HL-60 (cell line): Measurements from ENCODE around the gene MTHFD2L.

ENCODE experiments used
- DNase-seq, 2 experiments: peaks; one replicate each; pipeline ENCODE4 v3.0.0-alpha.2; 2010 to 2020; ENCODE audit warnings: low read depth in 1 of 2, low spot score in 1 of 2
- H3K27ac ChIP-seq: fragments of 250-450 bp; sonication (Bioruptor Pico); replicated peaks from 2 replicates; pipeline ENCODE4 v1.5.1; 2020; ENCODE audit warnings: mild to moderate bottlenecking, moderate library complexity
- H3K27me3 ChIP-seq: fragments of 250-450 bp; sonication (Bioruptor Pico); 2 replicates; pipeline ENCODE4 v1.5.1; 2021; ENCODE audit warnings: mild to moderate bottlenecking, moderate library complexity; ENCODE audit not compliant: insufficient read depth, poor library complexity, severe bottlenecking
- H3K4me3 ChIP-seq: replicated peaks from 2 replicates; pipeline ENCODE4 v1.5.1; 2011; ENCODE audit warnings: mild to moderate bottlenecking, control low read depth, low read length; ENCODE audit not compliant: insufficient read depth
- GABPA ChIP-seq: IDR thresholded peaks from 2 replicates; pipeline ENCODE4 v1.6.1; 2012; ENCODE audit warnings: low read depth
- POLR2AphosphoS5 ChIP-seq: IDR thresholded peaks from 2 replicates; pipeline ENCODE4 v1.6.1; 2012; ENCODE audit warnings: low read depth
- SPI1 ChIP-seq: IDR thresholded peaks from 2 replicates; pipeline ENCODE4 v1.6.1; 2012; ENCODE audit warnings: low read depth, mild to moderate bottlenecking, borderline replicate concordance
- TF ChIP-seq, protein P1 (sequence below): IDR thresholded peaks from one replicate; pipeline ENCODE4 v1.5.1; 2011; ENCODE audit warnings: low read length, control low read depth, inconsistent platforms; ENCODE audit not compliant: insufficient read depth
- TF ChIP-seq, protein P2 (sequence below): IDR thresholded peaks from 2 replicates; pipeline ENCODE4 v1.6.1; 2012; ENCODE audit warnings: low read depth; ENCODE audit not compliant: insufficient replicate concordance

The MTHFD2L gene

DNA sequence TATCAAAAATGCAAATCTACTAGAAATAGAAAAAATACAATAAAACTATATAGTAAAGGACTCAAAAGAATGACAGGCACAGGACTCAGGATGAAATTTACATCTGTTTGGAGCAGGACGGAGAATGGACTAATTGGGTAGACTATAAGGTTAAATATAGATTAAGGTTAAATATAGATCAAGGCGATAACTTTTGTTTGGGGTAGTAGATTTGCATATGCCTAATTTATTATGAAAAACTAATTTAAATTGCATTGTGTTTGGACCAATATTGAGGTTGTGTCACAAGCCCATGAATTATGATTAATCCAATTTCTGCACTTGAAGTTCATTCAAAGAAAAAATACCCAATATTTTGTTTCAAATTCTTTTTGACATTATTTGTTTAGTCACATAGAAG lies 31.0 kb downstream of the MTHFD2L start:
- H3K27me3 ChIP-seq: no peaks in the 10 kb centered on the region
- no peak overlapping the region for H3K27ac ChIP-seq
- H3K4me3 ChIP-seq: no peak overlapping the region
- TF ChIP-seq SPI1: no peak
- no peak for DNase-seq

DNA sequence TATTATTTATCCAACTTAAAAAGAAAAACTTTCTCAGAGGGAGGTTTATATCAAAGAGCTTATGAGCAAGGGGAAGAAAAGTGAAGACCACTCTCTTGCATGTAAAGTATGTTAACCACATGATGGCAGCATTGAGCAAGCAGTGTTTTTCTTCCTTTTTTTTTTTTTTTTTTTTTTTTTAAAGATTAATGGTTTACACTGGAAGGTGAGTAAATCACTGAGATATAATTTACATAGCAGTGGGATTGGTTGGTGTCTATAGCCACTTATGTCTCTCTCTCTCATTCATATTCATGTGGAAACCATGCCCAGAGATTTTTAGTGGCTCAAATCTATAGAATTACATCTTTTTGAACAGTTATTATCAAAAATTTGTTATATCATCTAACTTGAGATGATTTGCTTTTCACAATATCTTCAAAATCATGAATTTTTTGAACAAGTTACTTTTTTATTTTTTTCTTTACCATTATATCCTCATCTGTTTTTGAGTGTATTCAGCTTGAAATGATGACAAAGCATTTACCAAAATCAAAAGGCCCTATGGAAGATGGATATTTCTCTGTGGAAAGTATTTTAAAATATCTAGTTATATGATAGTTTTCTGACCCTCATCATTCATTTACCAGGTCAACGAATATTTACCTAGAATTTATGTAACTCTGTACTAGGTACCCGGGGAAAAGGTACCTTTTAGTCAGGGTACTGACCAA lies 31.6 kb downstream of the MTHFD2L start:
- Histone ChIP-seq H3K27me3 (no peaks in the 10 kb centered on the region), H3K27ac (no peak overlapping the region), H3K4me3 (no peak overlapping the region)
- TF ChIP-seq, protein P1, sequence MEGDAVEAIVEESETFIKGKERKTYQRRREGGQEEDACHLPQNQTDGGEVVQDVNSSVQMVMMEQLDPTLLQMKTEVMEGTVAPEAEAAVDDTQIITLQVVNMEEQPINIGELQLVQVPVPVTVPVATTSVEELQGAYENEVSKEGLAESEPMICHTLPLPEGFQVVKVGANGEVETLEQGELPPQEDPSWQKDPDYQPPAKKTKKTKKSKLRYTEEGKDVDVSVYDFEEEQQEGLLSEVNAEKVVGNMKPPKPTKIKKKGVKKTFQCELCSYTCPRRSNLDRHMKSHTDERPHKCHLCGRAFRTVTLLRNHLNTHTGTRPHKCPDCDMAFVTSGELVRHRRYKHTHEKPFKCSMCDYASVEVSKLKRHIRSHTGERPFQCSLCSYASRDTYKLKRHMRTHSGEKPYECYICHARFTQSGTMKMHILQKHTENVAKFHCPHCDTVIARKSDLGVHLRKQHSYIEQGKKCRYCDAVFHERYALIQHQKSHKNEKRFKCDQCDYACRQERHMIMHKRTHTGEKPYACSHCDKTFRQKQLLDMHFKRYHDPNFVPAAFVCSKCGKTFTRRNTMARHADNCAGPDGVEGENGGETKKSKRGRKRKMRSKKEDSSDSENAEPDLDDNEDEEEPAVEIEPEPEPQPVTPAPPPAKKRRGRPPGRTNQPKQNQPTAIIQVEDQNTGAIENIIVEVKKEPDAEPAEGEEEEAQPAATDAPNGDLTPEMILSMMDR: peak; percentile 38
- TF ChIP-seq POLR2AphosphoS5 (no peak), SPI1 (no peak), GABPA (no peak)
- peak in 1 of 2 experiments; percentile 15 for DNase-seq

DNA sequence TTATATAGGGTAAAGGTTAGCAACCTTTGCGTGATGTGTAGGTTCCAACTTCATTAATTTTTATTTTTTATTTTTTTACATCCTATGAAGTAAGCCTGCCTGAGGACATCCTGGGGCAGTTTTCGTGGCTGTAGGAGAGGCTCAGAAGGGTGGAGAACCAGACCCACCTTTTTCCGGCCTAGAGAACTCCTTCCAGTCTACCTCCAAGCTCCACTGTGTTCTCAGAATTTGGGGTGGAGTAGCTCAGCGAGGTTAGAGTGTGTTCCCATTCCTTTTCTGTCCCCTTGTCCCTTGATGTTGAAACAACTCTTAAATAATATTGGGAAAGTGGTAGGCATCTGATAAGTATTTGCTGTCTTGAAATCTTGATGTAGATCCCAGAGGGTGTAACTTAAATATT lies 32.4 kb downstream of the MTHFD2L start:
- no peak for TF ChIP-seq GABPA
- TF ChIP-seq SPI1: no peak
- TF ChIP-seq, protein P1: no peak
- no peak for TF ChIP-seq POLR2AphosphoS5
- TF ChIP-seq, protein P2, sequence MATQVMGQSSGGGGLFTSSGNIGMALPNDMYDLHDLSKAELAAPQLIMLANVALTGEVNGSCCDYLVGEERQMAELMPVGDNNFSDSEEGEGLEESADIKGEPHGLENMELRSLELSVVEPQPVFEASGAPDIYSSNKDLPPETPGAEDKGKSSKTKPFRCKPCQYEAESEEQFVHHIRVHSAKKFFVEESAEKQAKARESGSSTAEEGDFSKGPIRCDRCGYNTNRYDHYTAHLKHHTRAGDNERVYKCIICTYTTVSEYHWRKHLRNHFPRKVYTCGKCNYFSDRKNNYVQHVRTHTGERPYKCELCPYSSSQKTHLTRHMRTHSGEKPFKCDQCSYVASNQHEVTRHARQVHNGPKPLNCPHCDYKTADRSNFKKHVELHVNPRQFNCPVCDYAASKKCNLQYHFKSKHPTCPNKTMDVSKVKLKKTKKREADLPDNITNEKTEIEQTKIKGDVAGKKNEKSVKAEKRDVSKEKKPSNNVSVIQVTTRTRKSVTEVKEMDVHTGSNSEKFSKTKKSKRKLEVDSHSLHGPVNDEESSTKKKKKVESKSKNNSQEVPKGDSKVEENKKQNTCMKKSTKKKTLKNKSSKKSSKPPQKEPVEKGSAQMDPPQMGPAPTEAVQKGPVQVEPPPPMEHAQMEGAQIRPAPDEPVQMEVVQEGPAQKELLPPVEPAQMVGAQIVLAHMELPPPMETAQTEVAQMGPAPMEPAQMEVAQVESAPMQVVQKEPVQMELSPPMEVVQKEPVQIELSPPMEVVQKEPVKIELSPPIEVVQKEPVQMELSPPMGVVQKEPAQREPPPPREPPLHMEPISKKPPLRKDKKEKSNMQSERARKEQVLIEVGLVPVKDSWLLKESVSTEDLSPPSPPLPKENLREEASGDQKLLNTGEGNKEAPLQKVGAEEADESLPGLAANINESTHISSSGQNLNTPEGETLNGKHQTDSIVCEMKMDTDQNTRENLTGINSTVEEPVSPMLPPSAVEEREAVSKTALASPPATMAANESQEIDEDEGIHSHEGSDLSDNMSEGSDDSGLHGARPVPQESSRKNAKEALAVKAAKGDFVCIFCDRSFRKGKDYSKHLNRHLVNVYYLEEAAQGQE: no peak
- DNase-seq: no peak
- no peaks in the 10 kb centered on the region for H3K27me3 ChIP-seq
- H3K4me3 ChIP-seq: no peak overlapping the region
- H3K27ac ChIP-seq: no peak overlapping the region

DNA sequence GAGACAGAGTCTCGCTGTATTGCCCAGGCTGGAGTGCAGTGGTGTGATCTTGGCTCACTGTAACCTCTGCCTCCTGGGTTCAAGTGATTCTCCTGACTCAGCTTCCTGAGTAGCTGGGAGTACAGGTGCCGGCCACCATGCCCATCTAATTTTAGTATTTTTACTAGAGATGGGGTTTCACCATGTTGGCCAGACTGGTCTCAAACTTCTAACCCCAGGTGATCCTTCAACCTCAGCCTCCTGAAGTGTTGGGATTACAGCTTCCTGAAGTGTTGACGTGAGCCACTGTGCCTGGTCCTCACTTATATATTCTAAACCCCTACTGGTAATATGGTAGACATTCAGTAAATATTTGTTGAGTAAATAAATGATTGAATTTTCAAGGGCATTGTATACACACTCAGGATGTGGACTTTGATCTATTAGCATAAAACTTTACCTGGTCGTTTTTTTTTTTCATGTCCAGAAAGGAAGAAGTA lies 33.0 kb downstream of the MTHFD2L start:
- no peak for TF ChIP-seq GABPA
- TF ChIP-seq SPI1: no peak
- TF ChIP-seq POLR2AphosphoS5: no peak
- TF ChIP-seq, protein P1: no peak
- TF ChIP-seq, protein P2: no peak
- H3K27ac ChIP-seq: no peak overlapping the region

More for the DNA sequence above, 33.0 kb downstream of the MTHFD2L start:
- H3K4me3 ChIP-seq: no peak overlapping the region
- no peak for DNase-seq
- H3K27me3 ChIP-seq: no peaks in the 10 kb centered on the region
